ENCODE measurements around the gene TSC22D4.

Gene TSC22D4

DNA sequence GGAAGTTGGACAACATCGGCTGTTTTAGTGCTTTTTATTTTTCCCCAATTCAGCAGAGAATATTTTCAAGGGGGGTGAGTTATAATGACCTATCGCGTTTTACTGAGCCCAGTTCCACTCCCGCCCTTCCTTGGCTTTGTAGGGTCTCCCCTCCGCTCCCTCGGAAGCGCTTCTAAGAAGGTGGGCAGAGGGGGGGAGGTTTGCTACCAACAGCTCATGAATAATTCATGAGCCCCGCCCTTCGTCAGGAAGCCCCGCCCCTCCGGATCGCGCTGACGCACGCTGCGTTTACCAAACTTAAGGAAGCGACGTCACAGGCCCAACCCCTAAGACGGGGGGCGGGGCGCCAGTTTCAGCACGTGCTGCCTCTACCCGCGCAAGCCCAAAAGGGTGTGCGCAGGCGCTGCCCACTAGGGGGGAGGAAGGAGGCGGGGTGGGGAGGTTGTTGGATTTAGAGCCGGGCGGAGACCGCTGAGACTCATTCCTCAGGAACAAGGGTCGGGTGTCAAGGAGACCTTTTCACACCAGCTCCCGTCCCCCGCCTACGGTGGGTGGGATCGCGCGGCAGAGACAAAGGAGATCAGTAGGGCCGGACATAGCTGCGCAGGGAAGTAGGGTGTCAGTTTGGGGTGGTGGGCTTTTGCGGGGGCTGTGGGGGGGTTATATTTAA lies 49.9 kb downstream of the TSC22D4 start:
- TF ChIP-seq TAF1 (IDR thresholded peaks at IDR 0.05; ENCODE audit: borderline replicate concordance, insufficient read depth, low read length) (peak; percentile 47; the same call in 1 of the 2 replicates), SIN3A (IDR thresholded peaks at IDR 0.05; ENCODE audit: borderline replicate concordance, insufficient read depth, low read length) (peak; percentile 81; the same call in 1 of the 2 replicates), POLR2AphosphoS5 (IDR thresholded peaks at IDR 0.05; ENCODE audit: low read depth, low read length) (peak; percentile 85), FOXP2 (optimal IDR thresholded peaks at IDR 0.05; ENCODE audit: borderline replicate concordance, extremely low read depth, extremely low read length, insufficient read depth) (no peak)
- TF ChIP-seq, protein P1, sequence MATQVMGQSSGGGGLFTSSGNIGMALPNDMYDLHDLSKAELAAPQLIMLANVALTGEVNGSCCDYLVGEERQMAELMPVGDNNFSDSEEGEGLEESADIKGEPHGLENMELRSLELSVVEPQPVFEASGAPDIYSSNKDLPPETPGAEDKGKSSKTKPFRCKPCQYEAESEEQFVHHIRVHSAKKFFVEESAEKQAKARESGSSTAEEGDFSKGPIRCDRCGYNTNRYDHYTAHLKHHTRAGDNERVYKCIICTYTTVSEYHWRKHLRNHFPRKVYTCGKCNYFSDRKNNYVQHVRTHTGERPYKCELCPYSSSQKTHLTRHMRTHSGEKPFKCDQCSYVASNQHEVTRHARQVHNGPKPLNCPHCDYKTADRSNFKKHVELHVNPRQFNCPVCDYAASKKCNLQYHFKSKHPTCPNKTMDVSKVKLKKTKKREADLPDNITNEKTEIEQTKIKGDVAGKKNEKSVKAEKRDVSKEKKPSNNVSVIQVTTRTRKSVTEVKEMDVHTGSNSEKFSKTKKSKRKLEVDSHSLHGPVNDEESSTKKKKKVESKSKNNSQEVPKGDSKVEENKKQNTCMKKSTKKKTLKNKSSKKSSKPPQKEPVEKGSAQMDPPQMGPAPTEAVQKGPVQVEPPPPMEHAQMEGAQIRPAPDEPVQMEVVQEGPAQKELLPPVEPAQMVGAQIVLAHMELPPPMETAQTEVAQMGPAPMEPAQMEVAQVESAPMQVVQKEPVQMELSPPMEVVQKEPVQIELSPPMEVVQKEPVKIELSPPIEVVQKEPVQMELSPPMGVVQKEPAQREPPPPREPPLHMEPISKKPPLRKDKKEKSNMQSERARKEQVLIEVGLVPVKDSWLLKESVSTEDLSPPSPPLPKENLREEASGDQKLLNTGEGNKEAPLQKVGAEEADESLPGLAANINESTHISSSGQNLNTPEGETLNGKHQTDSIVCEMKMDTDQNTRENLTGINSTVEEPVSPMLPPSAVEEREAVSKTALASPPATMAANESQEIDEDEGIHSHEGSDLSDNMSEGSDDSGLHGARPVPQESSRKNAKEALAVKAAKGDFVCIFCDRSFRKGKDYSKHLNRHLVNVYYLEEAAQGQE (IDR thresholded peaks at IDR 0.05; ENCODE audit: insufficient read depth in 1 of 2, low read depth in 2 of 2, low read length in 2 of 2), result no peak

DNA sequence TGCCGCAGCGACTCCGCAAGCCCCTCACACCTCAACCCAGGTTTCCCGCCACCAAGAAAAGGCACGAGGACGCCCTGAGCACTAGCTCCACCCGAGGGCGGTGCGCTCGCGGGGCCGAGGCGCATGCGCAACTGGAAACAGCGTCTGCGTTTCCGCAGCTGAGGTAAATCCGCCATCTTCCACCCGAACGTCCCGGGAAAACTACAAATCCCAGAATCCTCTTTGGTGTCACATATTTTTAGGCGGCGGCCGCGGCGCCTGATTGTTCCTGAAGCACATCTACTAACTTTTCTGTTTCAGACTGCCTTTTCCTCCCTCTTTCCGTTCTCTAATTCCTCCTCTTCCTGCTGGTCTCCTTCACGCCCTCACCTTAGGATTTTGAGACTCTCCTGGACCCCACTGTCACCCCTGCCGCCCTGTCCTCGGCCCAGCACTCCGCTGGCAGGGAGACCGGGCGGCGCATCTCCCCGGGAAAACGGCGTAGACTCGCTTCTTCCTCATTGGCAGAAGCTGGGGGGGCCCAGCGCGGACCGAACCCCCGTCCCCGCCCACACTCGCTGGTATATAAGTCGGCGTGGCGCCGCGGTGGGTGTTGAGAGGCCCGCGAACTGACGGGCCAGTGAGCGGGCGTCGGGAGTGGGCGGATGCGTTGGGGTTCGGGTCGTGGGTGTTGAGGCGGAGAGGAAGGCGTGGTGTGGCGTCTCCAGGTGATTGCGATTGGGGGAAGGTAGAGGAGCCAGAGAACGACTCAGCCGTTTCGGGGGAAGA lies 50.6 kb downstream of the TSC22D4 start, which contains the start of gene ZCWPW1:
Gene ZCWPW1 (minus strand): TSS at position 505 of the 768 bp plus-strand sequence. CDS start 8,054 bp downstream, outside the sequence.
- TF ChIP-seq SIN3A (IDR thresholded peaks at IDR 0.05; ENCODE audit: borderline replicate concordance, insufficient read depth, low read length) (no peak), TAF1 (IDR thresholded peaks at IDR 0.05; ENCODE audit: borderline replicate concordance, insufficient read depth, low read length) (peak; percentile 73; the same call in 1 of the 2 replicates), POLR2AphosphoS5 (IDR thresholded peaks at IDR 0.05; ENCODE audit: low read depth, low read length) (peak; percentile 93)
- TF ChIP-seq, protein P1 (IDR thresholded peaks at IDR 0.05; ENCODE audit: insufficient read depth in 1 of 2, low read depth in 2 of 2, low read length in 2 of 2), result no peak

DNA sequence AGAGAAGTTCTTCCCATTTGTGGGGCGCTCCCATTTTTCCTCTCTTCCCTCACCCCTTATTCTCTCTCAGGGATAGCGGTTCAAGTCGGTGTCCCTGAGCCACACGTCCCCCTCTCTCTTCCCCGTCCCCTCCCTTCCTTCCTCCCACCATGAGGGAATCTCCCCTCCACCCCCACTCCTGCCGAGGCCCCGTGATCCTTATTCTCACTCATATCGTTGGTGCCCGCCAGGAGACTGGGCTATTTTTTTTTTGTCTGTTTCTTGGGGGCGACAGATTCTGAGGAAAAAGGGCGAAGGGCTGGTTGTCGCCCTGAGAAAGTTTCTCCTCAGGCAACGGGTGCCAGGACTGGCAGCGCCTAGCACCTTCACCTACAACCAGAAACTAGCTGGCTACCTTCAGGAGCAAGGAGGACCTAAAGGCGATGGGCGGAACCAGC lies 51.2 kb downstream of the TSC22D4 start:
- TF ChIP-seq SIN3A (IDR thresholded peaks at IDR 0.05; ENCODE audit: borderline replicate concordance, insufficient read depth, low read length) (no peak), POLR2AphosphoS5 (IDR thresholded peaks at IDR 0.05; ENCODE audit: low read depth, low read length) (no peak), FOXP2 (optimal IDR thresholded peaks at IDR 0.05; ENCODE audit: borderline replicate concordance, extremely low read depth, extremely low read length, insufficient read depth) (no peak), TAF1 (IDR thresholded peaks at IDR 0.05; ENCODE audit: borderline replicate concordance, insufficient read depth, low read length) (no peak)
- TF ChIP-seq, protein P1 (IDR thresholded peaks at IDR 0.05; ENCODE audit: insufficient read depth in 1 of 2, low read depth in 2 of 2, low read length in 2 of 2), result no peak

DNA sequence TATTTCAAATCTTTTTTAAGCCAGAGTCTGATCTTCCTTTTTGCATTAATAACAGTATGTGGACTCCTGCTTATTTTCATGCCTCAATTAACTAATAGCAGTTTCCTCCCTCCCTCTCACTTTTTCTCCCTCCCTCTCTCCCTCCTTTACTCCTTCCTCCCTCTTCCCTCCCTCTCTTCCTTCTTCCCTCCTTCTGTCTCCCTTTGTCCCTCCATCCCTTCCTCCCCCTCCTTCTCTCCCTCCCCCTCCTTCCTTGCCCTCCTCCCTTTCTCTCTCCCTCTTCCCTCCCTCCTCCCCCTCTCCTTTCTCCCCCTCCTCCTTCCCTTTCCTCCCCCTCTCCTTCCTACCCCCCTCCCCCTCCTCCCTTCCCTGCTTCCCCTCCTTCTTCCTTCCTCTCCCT lies 52.5 kb downstream of the TSC22D4 start:
- TF ChIP-seq FOXP2 (optimal IDR thresholded peaks at IDR 0.05; ENCODE audit: borderline replicate concordance, extremely low read depth, extremely low read length, insufficient read depth), result no peak
- TF ChIP-seq, protein P1 (IDR thresholded peaks at IDR 0.05; ENCODE audit: insufficient read depth in 1 of 2, low read depth in 2 of 2, low read length in 2 of 2), result no peak
- TF ChIP-seq SIN3A (IDR thresholded peaks at IDR 0.05; ENCODE audit: borderline replicate concordance, insufficient read depth, low read length), result no peak
- no peak for TF ChIP-seq TAF1 (IDR thresholded peaks at IDR 0.05; ENCODE audit: borderline replicate concordance, insufficient read depth, low read length)
- no peak for TF ChIP-seq POLR2AphosphoS5 (IDR thresholded peaks at IDR 0.05; ENCODE audit: low read depth, low read length)
